Measurements from ENCODE around the gene ZBTB32.

DNA sequence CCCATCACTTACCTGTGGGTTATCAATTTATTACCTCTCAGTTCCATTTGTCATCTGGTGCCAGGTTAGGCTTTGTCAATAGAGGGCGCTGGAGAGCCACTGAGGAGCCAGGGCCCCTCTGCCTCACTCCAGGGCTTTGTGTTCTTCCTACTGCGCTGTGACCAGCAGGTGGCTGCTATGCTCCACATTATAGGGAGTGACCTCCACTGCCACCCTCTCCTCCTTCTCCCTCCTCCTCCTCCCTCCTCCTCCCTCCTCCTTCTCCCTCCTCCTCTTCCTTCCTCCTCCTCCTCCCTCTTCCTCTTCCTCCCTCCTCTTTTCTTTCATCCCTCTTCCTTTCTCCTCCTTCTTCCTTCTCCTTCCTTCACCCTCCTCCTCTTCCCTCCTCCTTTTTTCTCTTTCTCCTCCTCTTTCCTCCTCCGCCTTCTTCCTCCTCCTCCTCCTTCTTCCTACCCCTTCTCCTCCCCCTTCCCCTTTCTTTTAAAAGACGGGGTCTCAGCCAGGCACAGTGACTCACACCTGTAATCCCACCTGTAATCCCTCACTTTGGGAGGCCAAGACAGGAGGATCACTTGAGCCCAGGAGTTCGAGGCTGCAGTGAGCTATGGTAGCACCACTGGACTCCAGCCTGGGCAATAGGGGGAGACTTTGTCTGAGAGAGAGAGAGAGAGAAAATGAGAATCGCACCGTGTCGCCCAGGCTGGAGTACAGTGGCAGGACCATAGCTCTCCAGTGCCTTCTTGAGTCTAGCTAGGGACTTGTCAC is 10.3 kb upstream of the ZBTB32 start:
- TF ChIP-seq, protein P1, sequence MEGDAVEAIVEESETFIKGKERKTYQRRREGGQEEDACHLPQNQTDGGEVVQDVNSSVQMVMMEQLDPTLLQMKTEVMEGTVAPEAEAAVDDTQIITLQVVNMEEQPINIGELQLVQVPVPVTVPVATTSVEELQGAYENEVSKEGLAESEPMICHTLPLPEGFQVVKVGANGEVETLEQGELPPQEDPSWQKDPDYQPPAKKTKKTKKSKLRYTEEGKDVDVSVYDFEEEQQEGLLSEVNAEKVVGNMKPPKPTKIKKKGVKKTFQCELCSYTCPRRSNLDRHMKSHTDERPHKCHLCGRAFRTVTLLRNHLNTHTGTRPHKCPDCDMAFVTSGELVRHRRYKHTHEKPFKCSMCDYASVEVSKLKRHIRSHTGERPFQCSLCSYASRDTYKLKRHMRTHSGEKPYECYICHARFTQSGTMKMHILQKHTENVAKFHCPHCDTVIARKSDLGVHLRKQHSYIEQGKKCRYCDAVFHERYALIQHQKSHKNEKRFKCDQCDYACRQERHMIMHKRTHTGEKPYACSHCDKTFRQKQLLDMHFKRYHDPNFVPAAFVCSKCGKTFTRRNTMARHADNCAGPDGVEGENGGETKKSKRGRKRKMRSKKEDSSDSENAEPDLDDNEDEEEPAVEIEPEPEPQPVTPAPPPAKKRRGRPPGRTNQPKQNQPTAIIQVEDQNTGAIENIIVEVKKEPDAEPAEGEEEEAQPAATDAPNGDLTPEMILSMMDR (conservative IDR thresholded peaks at IDR 0.05): peak; percentile 91
- TF ChIP-seq EZH2 (IDR thresholded peaks at IDR 0.05; ENCODE audit: low read depth): no peak
